ENCODE data around the gene DYNC1LI1. TPM values are rescaled to one million over a fixed set of nuclear protein-coding genes. Genes with fewer than 3 reads are reported as not detected.

DYNC1LI1 gene
- total and polyA plus RNA-seq, 8 donors: 32.6 to 44.2 (median 39.6) TPM

- no peaks in the 10 kb centered on the region for H3K27me3 ChIP-seq
- TF ChIP-seq, protein P1, sequence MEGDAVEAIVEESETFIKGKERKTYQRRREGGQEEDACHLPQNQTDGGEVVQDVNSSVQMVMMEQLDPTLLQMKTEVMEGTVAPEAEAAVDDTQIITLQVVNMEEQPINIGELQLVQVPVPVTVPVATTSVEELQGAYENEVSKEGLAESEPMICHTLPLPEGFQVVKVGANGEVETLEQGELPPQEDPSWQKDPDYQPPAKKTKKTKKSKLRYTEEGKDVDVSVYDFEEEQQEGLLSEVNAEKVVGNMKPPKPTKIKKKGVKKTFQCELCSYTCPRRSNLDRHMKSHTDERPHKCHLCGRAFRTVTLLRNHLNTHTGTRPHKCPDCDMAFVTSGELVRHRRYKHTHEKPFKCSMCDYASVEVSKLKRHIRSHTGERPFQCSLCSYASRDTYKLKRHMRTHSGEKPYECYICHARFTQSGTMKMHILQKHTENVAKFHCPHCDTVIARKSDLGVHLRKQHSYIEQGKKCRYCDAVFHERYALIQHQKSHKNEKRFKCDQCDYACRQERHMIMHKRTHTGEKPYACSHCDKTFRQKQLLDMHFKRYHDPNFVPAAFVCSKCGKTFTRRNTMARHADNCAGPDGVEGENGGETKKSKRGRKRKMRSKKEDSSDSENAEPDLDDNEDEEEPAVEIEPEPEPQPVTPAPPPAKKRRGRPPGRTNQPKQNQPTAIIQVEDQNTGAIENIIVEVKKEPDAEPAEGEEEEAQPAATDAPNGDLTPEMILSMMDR (IDR thresholded peaks at IDR 0.05): no peak
- ATAC-seq (no peak), DNase-seq (no peak)
- peaks cover 20 to 76% of the 10 kb centered on the region in 2 donors for H3K4me1 ChIP-seq
- intact Hi-C loops (cut with DNase I): no loop called here
- no peaks in the 10 kb centered on the region for H3K9me3 ChIP-seq
- no peaks in the 10 kb centered on the region for H3K36me3 ChIP-seq
- H3K4me3 ChIP-seq: no peak overlapping the region
- H3K27ac ChIP-seq: peak overlapping the region in 1 of 2 donors; percentile 60
Measured at GRCh38 chr3:32498992-32499391, 71.7 kb downstream of the DYNC1LI1 start.

DNA sequence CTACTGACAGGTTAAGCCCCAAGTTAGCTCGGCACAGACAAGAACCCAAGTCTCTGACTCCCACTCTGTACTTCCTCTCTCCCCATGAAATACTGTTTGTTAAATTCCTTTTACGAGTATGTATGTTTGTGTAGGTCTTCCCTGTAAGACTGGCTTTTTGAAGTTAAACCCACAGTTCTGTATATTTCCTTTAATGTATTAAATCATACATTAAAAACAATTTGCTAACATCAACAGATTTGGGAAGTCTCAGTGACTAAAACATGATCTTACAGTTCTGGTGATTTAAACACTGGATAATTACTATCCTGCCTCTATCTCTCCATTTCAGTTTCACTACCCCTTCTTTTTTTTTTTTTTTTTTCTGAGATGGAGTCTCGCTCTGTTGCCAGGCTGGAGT lies 72.4 kb downstream of the DYNC1LI1 start:
- Histone ChIP-seq H3K4me3 (no peak overlapping the region), H3K9me3 (no peaks in the 10 kb centered on the region), H3K27me3 (no peaks in the 10 kb centered on the region), H3K4me1 (peaks cover 20 to 81% of the 10 kb centered on the region in 2 donors), H3K27ac (peak overlapping the region in 1 of 2 donors; percentile 60), H3K36me3 (no peaks in the 10 kb centered on the region)
- TF ChIP-seq, protein P1 (IDR thresholded peaks at IDR 0.05): no peak
- DNase-seq (no peak), ATAC-seq (no peak)
- intact Hi-C loops (cut with DNase I): no loop called here

DNA sequence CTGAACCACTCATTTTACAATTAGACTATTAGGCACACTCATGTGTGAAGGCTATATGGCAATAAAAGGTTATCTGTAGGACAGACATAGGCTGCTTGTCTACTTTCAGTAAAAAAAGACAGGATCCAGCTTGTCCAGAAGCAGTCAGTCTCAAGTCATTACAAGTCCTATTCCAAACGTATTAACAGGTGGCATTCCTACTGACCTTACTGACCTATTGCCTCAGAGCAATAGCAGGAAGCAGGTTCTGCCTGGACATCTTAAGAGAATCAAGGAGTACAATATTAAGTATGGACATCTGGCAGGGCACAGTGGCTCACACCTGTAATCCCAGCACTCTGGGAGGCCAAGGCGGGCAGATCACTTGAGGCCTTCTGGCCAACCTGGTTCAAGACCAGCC lies 75.0 kb downstream of the DYNC1LI1 start:
- Histone ChIP-seq H3K4me1 (peaks cover 16 to 74% of the 10 kb centered on the region in 2 donors), H3K36me3 (peaks cover 0 to 8% of the 10 kb centered on the region in 2 donors), H3K27me3 (no peaks in the 10 kb centered on the region), H3K27ac (peak overlapping the region in 1 of 2 donors; percentile 9), H3K9me3 (no peaks in the 10 kb centered on the region), H3K4me3 (no peak overlapping the region)
- peak in 1 of 4 donors; percentile 10 for DNase-seq
- intact Hi-C loops (cut with DNase I): no loop called here
- TF ChIP-seq, protein P1 (IDR thresholded peaks at IDR 0.05): no peak
- peak; percentile 65 for ATAC-seq

- intact Hi-C loops (cut with DNase I): no loop called here
- Histone ChIP-seq H3K4me3 (no peak overlapping the region), H3K27me3 (no peaks in the 10 kb centered on the region), H3K4me1 (peaks cover 10 to 69% of the 10 kb centered on the region in 2 donors), H3K9me3 (no peaks in the 10 kb centered on the region), H3K36me3 (peaks cover 0 to 9% of the 10 kb centered on the region in 2 donors), H3K27ac (peak overlapping the region in 1 of 2 donors; percentile 9)
- DNase-seq (no peak), ATAC-seq (no peak)
- TF ChIP-seq, protein P1 (IDR thresholded peaks at IDR 0.05): no peak
Measured at GRCh38 chr3:32495085-32495484, 75.6 kb downstream of the DYNC1LI1 start.

DNA sequence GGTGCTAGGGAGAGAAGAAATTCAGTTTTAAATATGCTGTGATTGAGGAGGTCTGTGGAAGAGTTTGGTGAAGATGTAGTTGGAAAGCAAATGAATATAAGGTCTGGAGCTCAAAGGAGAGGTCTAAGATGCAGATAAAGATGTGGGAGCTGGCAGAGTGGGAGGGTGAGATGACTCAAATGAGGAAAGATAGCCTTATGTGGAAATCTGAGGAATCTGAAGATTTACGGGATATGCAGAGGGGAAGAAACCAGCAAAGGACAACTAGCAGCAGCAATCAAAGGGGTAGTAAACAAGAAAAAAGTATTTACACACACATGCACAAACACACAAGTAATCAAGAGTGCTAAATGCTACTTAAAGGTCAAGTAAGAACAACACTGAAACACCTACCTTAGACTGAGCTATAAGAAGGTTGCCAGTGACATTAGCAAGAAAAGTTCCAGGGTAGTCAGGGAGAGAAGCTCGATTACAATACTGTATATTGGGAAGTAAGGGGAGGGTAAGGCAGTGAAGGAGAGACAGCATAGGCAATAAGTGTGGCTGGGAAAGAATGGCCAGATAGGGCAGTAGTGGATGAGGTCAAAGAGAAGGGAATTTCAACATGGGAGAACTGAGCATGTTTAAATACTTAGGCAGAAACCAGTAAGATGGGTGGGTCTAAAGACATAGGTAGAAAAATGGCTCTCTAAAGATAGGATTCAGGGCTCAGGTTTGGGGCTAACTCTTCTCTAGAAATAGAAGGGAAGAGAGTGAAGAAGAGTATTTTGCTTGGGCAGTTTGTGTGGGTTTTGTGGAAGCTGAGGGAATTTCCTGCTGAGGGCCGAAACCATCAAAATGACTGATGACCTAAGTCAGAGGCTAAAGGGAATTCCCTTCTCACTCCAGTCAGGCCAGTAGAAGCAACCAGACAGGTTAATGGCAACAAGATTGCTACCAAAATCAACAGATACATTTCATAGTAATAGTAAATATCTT lies 76.9 kb downstream of the DYNC1LI1 start:
- Histone ChIP-seq H3K36me3 (peaks cover 0 to 21% of the 10 kb centered on the region in 2 donors), H3K27ac (peak overlapping the region in 1 of 2 donors; percentile 30), H3K27me3 (no peaks in the 10 kb centered on the region), H3K4me3 (no peak overlapping the region), H3K4me1 (peaks cover 10 to 56% of the 10 kb centered on the region in 2 donors), H3K9me3 (no peaks in the 10 kb centered on the region)
- DNase-seq (no peak), ATAC-seq (peak; percentile 25)
- intact Hi-C loops (cut with DNase I): no loop called here
- TF ChIP-seq, protein P1 (IDR thresholded peaks at IDR 0.05): no peak

All from left lung (tissue), 10 donors.